Camera-type eye (tissue), 1 donor: ENCODE measurements around the gene NUDT22. TPM values are rescaled to one million over a fixed set of nuclear protein-coding genes. Genes with fewer than 3 reads are reported as not detected.

Experiments used
- total RNA-seq: library from RNA; depleted of rRNA; stranded (reverse); fragments of >200 nt; gene quantifications from one replicate; pipeline ENCODE4 v1.2.3, GENCODE V29; 2014

Gene NUDT22, protein sequence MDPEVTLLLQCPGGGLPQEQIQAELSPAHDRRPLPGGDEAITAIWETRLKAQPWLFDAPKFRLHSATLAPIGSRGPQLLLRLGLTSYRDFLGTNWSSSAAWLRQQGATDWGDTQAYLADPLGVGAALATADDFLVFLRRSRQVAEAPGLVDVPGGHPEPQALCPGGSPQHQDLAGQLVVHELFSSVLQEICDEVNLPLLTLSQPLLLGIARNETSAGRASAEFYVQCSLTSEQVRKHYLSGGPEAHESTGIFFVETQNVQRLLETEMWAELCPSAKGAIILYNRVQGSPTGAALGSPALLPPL
- 22.4 TPM for total RNA-seq

DNA sequence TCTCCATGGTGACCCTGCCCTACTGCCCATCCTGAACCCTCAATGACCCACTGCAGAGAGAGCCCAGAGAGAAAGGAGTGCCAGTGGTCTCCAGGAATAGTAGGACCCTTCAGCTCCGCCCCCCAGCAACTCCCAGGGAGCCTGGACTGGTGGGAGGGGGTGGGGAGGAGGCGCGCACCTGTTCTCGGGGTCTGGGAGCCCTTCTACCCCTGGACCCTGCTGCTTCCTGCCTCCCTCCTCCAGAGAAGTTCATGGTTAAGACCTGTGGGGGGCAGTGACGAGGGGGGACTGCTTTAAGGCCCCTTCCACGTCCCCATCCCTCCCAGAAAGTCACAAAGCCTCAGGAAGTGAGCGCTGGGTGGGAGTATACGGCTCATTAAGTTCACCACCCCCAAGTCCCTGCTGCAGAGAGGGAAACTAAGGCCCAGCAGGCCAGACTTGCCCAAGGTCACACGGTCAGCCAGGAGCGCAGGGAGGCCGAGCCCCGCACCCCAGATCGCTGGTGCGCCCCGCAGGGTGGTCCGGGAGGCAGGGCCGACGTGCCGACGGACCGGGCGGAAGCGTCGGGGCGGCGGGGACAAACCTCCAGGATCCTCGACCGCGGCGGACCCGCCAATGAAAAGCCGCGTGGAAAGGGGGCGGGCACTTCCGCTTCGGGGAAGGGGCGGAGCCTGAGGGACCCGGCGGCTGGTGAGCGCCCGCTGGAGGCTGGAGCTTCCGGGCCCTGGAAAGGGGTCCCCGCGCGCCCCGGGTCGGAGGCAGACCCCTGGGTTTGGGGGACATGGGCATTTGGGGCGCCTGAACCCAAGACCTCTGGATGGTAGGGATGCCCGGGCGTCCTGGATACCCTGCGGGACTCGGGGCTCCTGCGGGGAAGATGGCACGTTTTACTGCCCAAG is at the start of gene NUDT22, which contains the start of gene TRPT1:
Gene NUDT22, plus strand, starts transcription at position 667 of the 899 bp plus-strand sequence. CDS start 379 bp downstream, outside the sequence.
Gene TRPT1, minus strand, starts transcription at position 579 of the 899 bp plus-strand sequence. Its CDS starts 326 bp downstream, at position 253.

DNA sequence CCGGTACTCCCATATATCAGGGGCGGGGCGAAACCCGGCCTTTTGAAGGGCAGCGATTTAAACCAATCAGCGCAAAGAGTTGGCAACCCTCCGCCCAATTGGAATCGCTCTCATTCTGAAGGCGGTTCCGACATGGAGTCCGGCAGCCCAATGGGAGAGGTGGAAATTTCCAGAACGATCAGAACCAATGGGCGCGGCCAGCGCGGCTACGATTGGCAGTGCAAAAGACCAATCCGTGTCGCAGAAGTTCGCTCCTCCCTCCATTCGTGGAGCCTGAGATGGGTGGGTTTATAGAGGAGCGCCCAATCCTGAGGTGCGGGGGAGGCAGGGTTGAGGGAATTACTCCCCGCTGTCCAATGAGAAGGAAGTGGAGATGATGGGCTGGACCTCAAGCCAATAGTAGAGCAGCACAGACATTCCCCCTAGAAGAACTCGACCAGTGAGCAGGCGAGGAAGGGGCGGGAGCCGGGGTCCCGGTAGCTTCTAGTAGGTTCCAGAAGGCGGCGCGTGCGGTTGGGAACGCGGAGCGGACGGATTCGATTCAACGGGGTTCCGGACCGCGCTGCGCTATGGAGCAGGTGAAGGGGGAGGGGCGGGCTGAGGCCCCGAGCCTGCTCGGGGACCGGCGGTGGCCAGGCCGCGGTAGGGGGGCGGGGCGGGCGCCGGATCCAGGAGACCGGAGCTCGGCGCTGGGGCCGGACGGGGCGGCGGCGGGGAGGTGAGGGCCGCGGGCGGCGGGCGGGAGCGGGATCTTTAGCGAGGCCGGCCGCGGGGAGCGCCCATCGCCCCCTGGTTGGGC is 40.2 kb upstream of the NUDT22 start, which contains the start of gene STIP1:
Gene STIP1, plus strand, starts transcription at position 479 of the 799 bp plus-strand sequence. Its CDS starts 91 bp downstream, at position 570.

DNA sequence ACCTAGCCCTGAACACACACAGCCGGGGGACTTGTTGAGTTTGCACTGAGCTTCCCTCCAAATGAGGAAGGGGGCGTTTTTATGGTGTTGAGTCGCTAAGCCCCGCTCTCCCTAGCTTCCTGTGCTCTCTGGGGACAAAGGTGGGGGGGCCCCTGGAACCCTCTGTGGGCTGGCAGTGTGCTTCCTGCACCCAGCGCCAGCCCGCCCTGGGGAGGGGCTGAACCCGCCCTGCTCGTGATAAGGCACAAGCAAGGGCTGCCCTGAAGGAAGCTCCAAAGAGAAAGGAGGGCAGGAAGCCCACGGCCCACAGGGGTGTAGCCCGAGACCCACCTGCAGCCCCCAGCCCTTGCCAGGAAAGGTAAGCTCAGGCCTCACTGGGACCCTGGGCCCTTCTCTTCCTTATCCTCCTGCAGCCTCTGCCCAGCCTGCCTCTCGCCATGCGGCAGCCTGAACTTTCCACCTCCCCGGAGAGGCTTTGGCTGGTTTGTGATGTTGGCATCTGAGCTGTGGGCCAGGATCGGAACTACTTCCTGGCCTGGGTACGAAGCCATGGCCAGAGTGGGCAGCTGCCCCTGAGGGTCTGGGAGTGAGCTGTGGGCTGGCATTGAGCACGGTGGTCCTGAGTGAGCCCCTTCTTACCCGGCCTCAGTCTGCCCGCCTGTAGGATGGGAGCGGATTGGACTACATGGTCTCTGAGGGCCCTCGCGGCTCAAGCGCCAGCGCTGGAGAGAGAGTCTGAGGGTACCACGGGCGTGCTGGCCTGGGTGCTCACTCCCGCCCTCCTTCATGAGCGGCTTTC is 19.4 kb upstream of the NUDT22 start, which contains the start of gene FERMT3:
Gene FERMT3, plus strand, starts transcription at position 265 of the 799 bp plus-strand sequence. CDS start 644 bp downstream, outside the sequence.

DNA sequence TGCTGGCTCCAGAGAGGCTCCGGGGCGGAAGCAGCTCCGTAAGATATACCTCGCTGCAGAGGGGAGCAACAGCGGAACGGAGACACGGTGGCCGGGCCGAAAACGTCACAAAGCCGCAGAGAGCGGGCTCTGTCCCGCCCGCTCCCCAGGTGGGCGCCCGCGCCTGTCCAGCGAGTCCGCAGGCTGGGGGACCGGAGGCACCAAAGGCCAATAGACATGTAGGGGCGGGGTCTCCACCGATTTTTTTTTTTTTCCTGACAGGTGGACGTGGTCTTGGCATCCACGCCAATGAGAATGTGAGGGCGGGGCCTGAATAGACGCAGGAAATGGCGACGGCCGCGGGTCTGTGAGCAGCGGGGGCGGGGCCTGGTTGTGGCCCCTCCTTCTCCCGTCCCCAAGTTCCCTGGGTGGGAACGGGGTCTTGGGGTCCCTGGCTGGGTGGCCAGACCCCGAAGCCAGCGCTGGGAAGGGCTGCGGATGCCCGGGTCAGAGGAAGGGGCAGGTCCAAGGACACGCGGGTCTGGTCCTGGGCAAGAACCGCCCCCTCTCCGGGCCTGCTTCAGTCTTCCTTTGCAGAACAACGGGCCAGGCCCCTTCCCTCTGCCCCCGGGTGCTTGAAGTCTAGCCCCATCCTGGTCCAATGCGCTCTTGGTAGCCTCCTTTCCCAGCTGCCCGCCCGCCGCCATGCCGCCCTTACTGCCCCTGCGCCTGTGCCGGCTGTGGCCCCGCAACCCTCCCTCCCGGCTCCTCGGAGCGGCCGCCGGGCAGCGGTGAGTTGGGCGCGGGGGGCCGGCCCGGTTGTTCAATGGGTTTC is 4.3 kb downstream of the NUDT22 start, which contains the start of gene DNAJC4:
Gene DNAJC4, plus strand, starts transcription at position 378 of the 814 bp plus-strand sequence. Its CDS starts 307 bp downstream, at position 685.

DNA sequence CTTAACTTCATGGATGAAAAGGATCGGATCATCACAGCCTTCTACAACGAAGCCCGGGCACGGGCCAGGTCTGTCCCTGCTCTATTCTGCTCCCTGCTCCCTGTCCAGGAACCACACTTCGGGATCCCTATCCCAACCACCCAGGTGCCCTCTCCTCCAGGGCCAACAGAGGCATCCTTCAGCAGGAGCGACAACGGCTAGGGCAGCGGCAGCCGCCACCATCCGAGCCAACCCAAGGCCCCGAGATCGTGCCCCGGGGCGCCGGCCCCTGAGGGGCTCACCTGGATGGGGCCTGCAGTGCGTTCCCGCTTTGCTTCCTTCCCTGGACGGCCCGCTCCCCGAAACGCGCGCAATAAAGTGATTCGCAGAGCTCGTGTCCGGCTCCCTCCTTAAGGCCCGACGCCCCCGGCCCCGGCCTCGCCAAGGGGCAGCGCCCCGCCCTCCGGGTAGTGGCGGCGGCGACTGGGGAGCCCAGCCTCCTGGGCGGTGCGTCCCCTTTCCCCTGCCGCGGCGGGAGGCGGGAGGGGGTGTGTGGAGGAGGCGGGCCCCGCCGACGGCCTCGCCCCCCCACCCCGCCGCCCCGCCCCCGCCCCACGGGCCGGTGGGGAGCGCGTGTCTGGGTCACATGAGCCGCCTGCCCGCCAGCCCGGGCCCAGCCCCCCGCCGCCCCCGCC is 8.0 kb downstream of the NUDT22 start, which contains the start of gene VEGFB:
Gene VEGFB, plus strand, starts transcription at position 672 of the 674 bp plus-strand sequence. CDS start 250 bp downstream, outside the sequence.

DNA sequence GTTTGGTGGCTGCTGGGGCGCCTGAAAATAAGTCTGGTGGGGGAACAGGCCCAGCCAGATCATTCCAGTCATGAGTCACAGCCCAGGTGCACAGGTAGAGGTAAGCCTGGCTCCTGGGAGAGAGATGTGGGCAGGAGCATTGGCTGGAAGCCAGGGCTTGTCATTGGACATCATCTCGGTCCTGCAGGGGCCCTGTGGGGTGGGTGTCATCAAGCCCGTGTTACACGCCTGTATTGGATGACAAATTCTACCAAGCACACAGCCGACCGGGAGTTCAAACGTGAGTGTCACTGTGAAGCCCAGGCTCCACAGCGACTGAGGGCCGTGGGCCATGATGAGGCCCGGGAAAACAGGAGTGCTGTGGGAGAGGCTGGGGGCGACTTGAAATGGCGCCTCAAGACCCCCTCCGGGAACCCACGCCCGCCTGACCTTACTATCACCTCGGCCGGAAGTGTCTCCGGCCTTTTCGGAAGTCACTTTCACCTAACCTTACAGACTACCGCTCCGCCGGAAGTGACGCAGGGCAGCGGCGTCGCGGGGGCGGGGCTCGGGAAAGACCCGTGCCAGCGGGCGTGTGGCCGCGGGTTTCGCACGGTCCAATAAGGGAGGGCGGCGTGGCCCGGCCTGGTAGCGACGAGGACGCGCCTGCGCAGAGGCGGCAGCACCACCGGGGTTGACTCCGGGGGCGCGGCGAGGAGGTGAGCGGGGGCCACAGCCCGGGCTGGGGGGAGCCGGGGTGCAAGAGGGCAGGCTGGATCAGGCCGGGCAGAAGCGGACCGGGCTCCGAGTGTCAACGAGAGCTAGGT is 14.6 kb downstream of the NUDT22 start, which contains the start of gene FKBP2:
Gene FKBP2, plus strand, starts transcription at position 661 of the 806 bp plus-strand sequence. CDS start 1,293 bp downstream, outside the sequence.

DNA sequence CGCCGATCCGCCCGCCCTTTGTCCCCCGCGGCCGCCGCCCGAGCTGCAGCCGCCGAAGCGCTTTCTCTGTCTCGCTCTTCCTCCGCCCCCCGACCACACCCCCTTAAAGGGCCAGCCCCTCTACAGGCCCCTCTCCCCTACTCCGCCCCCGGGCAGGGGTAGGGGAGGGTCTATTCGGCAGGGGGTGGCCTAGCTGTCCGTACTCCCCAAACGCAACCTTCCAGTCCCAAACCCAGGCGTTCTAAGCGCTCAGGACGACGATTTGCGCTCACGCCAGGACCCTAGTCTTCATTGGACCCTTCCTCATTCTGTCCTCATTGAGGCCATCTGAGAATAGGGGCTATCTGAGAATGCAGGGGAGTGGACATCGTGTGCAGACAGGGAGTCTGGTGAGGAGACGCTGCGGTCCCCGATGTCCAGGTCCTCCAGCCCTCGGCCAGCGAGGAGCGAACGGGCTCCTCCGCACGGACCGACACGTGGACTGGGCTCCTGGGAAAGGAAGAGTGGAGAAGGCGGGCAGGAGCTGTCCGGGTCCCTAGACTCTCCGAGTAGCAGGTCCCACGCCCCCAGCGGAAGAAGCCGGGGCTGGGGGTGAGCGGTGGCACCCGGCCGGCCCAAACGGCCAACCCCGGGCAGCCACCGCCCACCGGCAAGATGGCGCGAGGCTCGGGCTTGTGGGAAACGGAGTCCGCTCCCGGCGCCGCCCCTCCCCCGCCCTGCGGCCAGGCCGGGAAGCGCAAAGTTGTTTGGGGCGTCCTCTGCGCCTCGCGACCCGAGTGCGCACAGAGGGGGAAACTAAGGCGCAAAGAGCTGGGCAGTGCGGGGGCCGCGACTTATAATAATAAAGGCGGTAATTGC is 21.0 kb downstream of the NUDT22 start, which contains the start of gene PPP1R14B:
Gene PPP1R14B, minus strand, starts transcription at position 73 of the 858 bp plus-strand sequence. CDS start 270 bp downstream, outside the sequence.

DNA sequence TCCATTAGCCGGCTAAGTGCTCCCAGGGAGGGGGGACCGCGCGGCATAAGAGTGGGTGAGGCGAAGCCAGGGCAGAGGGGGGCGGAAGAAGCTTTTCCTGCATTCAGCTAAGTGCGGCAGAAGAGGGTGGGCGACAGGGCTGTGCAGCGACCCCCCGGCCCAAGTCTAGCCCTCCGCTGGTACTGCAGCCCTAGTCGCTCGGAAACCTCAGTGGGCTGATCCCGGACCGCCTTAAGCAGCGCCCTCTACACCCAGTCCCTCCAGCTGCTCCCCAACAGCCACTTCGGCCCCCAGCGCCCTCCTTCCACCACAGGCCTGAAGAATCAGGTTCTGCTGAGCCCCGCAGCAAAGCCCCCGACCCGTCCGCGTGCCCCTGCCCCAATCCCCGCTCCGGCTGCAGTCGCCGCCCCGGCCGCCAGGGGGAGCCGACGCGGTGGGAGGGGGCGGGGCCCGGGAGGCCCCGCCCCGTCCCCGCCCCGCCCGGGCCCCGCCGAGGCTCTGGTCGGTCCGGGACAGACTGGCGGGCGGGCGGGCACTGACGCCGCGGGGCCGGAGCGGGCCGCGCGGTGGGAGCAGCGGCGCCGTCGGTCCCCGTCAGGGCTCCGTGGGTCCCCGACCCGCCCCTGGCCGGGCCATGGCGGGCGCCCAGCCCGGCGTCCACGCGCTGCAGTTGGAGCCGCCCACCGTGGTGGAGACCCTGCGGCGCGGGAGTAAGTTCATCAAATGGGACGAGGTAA is 25.1 kb downstream of the NUDT22 start, which contains the start of gene PLCB3:
Gene PLCB3, plus strand, starts transcription at position 515 of the 737 bp plus-strand sequence. Its CDS starts 120 bp downstream, at position 635.

Other genes with a start within 250 kb of the NUDT22 start
- 41.8 TPM for gene OTUB1, start 239.8 kb upstream of the NUDT22 start, total RNA-seq
- gene FLRT1, start 190.3 kb upstream of the NUDT22 start, total RNA-seq: 14.0 TPM
- gene MACROD1, start 60.2 kb upstream of the NUDT22 start, total RNA-seq: 22.4 TPM
- 135 TPM for gene STIP1, start 40.1 kb upstream of the NUDT22 start, total RNA-seq
- 8.3 TPM for gene FERMT3, start 19.6 kb upstream of the NUDT22 start, total RNA-seq
- gene TRPT1, start 88 bp upstream of the NUDT22 start, total RNA-seq: 27.4 TPM
- 22.2 TPM for gene DNAJC4, start 4.3 kb downstream of the NUDT22 start, total RNA-seq
- gene VEGFB, start 8.3 kb downstream of the NUDT22 start, total RNA-seq: 61.7 TPM
- gene FKBP2, start 14.8 kb downstream of the NUDT22 start, total RNA-seq: 30.8 TPM
- gene PPP1R14B, start 20.7 kb downstream of the NUDT22 start, total RNA-seq: 50.6 TPM
- gene PLCB3, start 25.3 kb downstream of the NUDT22 start, total RNA-seq: 18.0 TPM
- gene BAD, start 58.4 kb downstream of the NUDT22 start, total RNA-seq: 61.6 TPM
- 21.1 TPM for gene GPR137, start 59.6 kb downstream of the NUDT22 start, total RNA-seq
- 1.8 TPM for gene KCNK4, start 65.0 kb downstream of the NUDT22 start, total RNA-seq
- gene CATSPERZ, start 74.1 kb downstream of the NUDT22 start, total RNA-seq: 3.1 TPM
- 17.5 TPM for gene ESRRA, start 79.2 kb downstream of the NUDT22 start, total RNA-seq
- 194 TPM for gene TRMT112, start 91.3 kb downstream of the NUDT22 start, total RNA-seq
- 121 TPM for gene PRDX5, start 91.8 kb downstream of the NUDT22 start, total RNA-seq
- gene CCDC88B, start 113.9 kb downstream of the NUDT22 start, total RNA-seq: 13.1 TPM
- 19.6 TPM for gene RPS6KA4, start 132.9 kb downstream of the NUDT22 start, total RNA-seq